GM19023 (cell line): ENCODE results near the gene RIBC2.
"Not testable (repeated sequence)": the region's sequence is repeated elsewhere in the genome, so short reads cannot be mapped to it uniquely, and the experiment has no call there.

ENCODE experiments used
- ATAC-seq: cut with Tn5 transposase; IDR thresholded peaks from one replicate; pipeline ENCODE4 v1.9.1; 2021; ENCODE audit warnings: mild to moderate bottlenecking, moderate library complexity; ENCODE audit not compliant: unreplicated experiment

The RIBC2 gene

DNA sequence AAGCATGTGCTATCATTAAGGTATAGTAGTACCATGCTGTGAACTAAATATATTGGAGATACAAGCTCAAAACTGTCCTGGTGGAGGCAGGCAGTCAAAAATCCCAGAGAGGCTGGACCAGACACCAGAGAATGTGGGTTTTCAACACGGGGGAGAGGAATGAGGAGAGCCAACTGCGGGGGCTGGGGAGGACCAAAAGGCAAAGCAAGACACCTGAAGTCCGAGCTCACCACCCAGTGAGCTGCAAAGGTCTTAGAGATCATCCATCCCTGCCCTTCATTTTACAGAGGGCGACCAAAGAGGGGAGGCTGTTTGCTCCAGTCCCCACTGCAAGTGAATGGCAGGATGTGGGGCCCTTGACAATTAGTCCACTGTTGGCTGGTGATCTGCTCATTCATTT, 10.0 kb downstream of the RIBC2 start:
- no peak for ATAC-seq

DNA sequence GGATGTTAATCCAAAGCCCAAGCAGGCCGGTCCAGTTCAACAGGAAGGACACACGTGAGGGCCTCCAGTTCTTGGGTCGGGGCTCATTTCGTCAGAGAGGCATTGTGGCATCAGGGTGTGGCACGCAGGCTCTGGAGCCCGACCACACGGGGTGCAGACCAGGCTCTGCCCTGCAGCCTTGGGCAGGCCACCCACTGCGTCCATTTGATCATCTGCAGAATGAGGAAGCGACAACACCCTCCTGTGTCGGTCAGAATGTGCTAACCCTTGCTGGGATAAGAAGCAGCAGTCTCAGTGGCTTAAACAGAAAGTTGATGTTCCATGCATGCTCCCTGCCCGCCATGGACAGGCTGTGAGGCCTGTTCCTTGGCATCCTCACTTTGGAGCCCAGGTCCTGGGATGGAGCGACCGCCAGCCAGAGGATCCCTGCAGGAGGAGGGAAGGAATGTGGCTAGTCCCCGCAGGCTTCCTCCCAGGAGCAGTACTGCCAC, 10.8 kb downstream of the RIBC2 start:
- no peak for ATAC-seq

DNA sequence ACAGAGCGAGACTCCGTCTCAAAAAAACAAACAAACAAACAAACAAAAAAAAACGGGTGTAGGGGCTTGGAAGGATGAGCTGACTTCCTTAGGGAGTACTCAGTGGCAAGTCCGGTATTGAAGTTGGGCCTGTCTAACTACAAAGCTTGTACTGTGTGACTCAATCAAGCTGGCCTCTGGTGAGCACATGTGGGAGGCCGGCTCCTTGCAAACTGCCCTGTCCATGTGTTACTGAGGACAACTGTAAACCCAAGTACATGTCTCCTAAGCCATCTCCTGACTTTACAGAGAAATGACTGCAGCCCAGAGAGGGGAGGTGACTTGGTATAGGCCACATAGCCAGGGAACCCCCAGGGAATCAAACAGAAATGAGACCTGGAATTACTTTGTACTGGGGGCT, 11.6 kb downstream of the RIBC2 start:
- ATAC-seq: no peak

DNA sequence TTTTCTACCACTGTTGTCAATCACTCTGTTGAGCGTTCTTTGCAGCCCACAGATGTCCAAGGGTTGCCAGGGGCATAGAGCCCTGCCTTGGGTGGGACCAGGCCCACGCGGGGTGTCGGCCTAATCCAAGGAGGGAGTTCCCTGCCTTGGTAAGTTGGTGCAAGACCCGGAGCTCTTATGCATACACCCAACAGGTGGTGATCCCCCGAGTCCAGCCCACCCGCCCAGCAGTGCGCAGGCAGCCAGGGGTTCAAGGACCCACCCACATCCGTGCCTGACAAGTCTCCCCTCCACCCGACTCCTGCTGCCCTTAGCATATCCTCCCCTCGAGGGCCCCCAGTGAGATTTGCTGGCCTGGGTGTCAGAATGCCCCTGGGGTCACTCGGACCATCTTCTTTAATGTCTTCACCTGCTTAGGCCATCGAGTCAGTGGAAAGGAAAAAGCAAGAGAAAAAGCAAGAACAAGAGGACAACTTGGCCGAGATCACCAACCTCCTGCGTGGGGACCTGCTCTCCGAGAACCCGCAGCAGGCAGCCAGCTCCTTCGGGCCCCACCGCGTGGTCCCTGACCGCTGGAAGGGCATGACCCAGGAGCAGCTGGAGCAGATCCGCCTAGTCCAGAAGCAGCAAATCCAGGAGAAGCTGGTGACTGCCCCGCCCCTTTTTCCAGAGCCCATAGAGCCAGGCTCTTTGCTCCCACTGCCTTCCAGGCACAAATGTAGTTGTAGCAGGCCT, 12.2 kb downstream of the RIBC2 start:
- no peak for ATAC-seq

DNA sequence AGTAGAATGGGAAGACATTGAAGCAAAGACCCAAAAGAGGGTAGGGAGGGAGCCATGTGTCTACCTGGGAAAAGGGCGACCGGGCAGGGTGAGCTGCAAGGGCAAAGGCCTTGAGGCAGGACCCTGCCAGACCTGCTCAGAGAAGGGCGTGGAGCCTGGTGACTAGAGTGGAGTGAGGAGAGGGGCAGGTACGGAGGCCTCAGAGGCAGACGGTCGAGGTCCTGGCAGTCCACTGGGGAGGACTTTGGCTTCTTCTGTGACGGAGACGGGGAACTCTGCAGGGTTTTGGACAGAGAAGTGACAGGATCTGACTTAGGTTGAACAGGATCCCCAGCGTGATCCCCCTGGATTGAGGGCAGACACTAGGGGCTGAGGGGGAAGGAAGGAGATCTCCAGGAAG, 12.9 kb downstream of the RIBC2 start:
- ATAC-seq: no peak

DNA sequence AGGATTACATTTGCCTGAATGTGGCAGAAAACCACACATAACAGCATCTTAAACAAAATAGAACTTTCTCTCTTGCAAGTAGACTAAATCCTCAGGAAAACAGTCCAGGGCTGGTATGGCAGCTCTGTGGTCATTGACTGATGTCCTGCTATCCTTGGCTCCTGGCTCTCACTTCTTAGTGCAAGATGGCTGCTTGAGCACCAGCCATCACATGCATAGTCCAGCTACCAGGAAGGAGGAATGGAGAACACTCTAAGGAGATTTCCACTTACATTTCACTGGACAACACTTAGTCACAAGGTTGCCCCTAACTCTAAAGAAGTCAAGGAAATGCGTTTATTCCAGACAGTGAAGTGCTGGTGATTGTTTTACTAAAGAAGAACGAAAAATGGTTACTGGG, 13.6 kb downstream of the RIBC2 start:
- ATAC-seq: no peak

DNA sequence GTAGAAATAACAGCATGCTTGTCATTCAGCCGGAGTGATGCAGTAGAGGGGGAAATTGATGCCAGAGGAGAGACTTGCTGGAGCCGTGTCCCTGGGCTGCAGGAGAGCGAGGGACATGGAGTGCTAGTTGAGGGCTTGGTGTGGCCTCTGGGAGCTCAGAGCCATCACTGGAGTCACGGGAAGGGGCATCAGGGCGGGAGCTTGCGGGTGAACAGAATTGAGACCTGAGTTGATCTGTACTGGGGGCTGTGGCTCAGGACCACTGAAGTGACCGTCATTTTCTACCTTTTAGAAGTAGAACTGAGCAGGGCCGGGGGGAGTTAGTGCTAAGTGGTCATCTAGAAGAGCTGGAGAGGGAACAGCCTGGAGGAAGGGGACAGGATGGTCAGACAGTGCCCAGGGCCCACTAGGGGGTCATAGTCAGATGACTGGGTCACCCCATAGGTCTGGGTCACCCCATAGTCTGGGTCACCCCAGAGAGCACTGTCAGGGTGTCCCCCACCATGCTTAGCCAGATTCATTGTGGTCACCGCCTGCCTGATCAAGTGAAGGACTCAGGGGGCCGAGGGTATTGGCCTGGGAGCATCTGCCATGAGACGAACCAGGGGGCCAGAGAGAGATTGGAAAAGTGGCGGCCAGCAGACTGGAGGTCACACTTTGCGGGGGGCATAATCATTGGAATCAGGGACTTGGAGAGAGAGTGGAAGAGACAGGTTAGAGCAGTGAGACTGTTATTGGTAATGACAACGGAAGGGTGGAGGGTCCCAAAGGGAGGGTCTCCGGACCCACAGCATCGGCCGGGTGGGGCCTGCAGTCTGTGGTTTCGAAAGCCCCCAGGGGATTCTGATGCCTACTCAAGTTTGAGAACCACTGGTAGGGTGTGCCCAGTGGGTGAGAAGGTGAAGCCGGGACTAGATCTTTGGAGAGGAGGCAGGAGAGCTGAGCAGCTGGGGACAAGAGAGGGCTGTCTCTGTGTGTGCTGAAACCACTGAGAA, 15.2 kb downstream of the RIBC2 start:
- no peak for ATAC-seq

DNA sequence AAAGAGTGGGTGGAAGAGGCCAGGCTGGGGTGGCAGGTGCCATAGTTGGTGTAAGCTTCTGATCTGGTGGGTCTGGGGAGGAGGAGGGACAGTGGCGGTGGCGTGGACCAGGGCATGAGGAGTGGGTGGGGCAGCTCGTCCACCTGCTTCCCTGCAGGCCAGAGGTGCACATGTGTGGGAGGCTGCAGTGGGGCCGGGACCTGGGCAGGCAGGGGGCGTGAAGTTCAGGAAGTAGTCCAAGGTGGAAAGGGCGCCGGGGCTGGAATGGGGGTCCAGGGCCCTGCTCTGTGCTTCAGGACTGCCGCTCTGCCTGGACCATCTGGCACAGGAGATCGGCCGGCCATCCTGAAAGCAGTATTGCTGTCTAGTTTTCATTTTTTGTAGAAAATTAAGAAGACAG, 15.9 kb downstream of the RIBC2 start:
- no peak for ATAC-seq

DNA sequence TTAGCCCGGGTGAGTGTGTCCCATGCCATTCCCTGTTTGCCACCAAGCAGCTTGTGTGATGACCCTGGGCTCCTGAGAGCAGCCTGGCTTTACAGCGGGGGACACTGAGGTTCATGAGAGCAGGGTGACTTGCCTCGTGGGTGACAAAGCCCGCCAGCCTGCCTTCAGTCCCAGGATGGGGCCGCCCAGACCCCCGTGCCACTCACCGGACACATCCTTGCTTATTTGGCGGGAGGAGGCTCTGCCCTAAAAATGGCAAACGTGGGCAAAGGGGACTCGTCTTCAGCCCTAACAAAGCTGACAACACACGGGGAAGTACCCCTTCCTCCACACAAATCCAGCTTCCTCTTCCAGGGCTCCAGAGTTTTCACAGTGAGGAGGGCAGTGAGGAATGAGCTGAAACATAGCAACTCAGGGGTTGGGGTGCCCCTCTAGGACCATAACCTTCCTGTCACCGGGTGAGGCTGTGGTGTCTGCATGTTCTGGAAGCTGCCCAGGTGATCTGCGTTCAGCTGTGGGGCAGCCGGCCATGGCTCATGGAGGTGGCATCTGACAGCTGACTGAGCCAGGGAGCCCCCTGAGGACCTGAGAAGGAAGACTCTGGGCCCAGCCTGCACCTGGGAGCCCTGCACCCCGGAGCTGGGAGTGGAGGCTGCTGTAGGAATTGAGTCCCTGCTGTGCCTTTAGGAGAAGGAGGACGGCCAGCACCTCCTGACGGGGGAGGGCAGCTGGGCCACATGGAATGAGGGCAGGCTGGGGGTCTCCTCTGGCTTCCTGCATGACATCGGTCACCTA, 16.7 kb downstream of the RIBC2 start:
- no peak for ATAC-seq

DNA sequence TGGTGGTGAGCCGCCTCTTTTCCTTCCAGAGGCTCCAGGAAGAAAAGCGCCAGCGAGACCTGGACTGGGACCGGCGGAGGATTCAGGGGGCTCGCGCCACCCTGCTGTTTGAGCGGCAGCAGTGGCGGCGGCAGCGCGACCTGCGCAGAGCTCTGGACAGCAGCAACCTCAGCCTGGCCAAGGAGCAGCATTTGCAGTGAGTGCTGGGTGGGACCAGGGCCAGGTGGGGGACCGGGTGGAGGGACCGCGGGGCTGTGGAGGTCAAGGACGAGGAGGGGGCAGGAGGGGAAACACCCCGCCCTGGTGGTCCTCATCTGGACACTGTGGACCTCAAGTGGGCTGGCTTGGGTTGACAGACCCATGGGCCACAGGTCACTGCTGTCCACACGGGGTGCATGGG, 17.4 kb downstream of the RIBC2 start:
- no peak for ATAC-seq

DNA sequence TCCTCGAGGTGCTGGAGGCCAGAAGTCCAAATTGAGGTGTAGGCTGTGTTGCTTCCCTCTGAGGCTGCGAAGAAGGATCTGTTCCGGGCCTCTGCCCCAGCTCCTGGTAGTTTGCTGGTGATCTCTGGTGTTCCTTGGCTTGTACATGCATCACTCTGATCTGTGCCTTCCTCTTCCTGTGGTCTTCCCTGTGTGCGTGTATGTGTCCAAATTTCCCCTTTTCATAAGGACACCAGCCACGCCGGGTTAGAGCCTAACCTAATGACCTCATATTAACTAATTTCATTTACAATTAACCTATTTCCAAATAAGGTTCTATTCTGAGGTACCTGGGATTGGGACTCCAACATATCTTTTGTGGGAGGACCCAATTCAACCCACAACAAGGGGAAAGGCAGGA, 21.5 kb downstream of the RIBC2 start:
- ATAC-seq: no peak

DNA sequence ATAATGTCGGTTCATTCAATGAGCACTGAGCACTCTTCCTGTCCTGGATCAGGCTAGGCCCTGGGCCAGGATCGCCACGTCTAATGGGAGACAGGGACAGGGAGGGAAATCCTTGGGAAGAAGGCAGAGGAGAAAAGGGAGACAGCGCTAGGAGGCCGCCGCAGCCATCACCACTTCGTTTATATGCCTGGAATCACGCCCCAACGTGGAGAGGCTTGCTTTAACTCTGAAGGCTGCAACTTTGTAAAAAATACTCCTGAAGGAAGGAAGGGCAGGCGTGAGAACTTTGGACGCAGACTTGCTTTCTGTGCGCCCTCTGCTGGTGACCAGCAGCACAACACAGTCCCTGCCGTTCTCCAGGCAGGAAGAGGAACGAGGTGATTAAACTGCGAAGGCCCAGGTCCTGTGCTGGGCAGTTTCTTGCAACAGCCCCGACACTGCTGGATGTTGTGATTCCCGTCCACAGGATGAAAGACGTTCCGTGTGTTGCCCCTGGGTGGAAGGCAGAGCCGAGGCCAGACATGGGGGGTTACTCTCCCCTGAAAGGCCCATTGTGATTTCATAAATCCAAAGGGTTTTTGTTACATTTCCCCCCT, 22.1 kb downstream of the RIBC2 start:
- ATAC-seq: no peak

DNA sequence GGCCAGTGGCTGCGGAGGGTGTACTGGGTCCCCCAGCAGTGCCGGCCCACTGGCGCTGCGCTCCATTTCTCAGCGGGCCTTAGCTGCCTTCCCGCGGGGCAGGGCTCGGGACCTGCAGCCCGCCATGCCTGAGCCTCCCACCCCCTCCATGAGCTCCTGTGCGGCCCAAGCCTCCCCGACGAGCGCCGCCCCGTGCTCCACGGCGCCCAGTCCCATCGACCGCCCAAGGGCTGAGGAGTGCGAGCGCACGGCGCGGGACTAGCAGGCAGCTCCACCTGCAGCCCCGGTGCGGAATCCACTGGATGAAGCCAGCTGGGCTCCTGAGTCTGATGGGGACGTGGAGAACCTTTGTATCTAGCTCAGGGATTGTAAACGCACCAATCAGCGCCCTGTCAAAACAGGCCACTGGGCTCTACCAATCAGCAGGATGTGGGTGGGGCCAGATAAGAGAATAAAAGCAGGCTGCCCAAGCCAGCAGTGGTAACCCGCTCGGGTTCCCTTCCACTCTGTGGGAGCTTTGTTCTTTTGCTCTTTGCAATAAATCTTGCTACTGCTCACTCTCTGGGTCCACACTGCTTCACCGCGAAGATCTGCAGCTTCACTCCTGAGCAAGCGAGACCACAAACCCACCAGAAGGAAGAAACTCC, 23.5 kb downstream of the RIBC2 start:
- not testable (repeated sequence) for ATAC-seq

DNA sequence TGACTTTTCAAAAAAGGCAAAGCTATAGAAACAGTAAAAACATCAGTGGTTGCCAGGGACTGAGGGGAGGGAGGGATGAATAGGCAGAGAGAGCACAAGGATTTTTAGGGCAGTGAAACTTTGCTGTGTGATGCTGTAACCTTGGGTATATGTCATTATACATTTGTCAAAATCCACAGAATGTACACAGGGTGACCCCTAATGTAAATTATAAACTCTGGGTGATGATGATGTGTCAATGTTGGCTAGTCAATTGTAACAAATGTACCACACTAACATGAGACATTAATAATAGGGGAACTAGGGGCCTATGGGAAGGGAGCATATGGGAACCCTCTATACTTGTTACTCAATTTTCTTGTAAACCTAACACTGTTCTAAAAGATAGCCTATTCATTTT, 24.8 kb downstream of the RIBC2 start:
- ATAC-seq: no peak

DNA sequence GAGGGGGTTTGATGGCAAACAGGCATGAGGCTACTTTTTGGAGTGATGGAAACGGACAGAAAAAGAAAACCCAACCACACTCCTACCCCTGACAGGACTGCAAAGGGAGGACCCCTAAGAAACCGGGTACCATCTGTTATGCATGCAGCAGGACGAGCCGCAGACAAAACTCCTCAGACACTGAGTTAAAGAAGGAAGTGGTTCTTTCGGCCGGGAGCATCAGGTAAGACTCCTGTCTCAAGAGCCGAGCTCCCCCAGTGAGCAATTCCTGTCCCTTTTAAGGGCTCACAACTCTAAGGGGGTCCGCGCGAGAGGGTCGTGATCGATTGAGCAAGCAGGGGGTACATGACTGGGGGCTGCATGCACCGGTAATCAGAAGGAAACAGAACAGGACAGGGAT, 27.2 kb downstream of the RIBC2 start:
- ATAC-seq: not testable (repeated sequence)

DNA sequence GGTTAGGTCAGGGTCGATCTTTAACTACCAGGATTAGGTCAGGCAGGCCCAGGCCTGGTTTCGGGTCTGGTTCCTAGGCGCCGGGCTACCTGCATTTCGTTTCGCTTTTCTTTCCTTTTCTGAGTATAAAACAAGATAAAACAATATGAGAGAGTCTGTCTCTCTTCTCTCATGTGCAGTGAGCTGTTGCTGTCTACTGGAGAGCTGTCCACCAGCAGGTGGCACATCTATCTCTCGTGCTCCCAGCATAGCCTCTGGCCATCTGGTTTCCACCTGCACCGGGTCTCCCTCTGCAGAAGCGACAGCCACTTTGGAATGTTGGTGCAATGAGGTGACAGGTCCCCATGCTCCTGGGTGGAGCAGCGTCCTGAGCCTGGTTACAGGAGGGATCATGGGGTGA, 27.6 kb downstream of the RIBC2 start:
- ATAC-seq: no peak

DNA sequence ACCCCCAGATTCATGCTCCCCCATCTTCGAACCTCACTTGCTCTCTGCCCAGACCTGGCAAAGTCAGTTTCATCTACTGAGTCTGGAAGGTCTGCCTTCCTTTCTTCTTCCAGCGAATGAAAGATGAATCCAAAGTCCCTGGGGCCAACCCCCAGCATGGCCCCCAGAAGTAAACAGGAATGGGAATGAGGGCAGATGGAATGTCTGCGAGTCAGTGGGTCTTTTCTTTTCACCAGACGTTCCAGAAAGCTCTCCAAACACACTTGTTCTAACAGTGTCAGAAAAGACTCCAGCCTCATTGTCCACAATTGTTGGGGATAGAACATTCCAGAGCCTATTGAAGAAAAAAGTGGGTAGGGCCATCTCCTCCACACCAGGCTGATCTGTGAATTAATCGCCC, 28.6 kb downstream of the RIBC2 start:
- no peak for ATAC-seq

DNA sequence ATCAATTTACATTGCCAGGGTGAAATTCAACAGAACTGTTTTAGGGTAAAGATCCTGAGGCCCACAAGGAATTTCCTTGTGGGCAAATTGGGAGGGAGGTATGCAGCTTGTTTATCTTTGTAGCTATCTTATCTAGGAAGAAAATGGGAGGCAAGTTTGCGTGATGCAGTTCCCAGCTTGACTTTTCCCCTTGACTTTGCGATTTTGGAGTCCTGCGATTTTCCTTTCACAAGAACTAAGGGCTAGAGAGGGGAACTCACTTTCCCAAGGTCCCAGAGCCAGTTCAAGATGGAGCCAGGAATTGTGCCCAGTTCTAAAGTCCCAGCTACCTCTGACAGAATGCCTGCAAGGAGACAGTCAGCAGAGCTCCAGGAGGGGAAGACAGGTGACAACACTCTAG, 30.7 kb downstream of the RIBC2 start:
- no peak for ATAC-seq

DNA sequence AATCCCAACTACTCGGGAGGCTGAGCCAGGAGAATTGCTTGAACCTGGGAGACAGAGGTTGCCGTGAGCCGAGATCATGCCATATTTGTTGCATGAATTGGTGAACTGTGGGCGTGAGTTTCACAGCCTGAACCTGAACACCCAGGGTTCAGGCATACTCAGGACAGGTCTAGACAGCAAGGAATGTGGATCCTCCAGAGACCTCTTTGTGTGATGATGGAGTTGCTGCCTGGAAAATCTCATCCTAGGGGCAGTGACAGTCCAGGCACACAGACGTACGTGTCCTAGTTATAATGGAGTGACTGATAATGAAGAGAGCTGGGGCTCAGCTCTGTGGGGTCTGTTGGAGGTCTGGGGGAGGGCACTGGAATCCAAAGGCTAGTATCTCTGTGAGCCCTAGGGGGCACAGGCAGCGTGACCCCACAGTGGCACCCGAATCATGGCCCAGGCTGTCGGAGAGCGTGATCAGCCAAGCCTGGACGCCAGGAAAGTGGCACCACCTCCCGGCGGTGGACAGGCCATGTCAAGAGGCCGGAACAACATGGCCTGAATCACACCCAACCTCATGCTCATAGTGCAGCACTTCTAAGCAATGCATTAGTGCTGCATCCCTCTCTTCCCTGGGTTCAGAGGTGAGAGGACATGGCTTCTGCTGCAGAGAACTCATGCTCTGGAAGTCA, 31.7 kb downstream of the RIBC2 start:
- ATAC-seq: no peak

DNA sequence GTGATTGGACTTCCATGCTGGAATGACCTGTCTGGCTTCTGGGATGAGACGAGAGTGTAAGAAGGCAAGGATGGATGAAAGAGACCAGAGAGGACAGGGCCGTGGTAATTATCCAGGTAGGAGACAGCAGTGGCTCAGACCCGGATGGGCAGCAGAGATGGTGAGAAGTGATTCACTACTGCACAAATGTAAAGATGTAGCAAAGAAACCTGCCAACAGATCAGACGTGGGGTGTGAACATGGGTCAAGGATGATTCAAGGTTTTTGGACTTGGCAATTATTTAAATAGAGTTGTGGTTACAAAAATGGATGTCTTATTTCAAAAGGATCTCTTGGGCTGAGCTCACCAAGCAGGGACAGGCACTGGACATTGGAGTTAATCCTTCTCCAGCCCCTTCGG, 32.7 kb downstream of the RIBC2 start:
- ATAC-seq: no peak
